H9 (cell line): ENCODE results near the gene SLC12A5. TPM values are rescaled to one million over a fixed set of nuclear protein-coding genes. Genes with fewer than 3 reads are reported as not detected.

Experiments
- DNase-seq: peaks from one replicate; pipeline ENCODE4 v3.0.0-alpha.2; 2017
- H2AFZ ChIP-seq: one replicate; pipeline ENCODE4 v1.6.1; 2013; ENCODE audit warnings: mild to moderate bottlenecking, low read length, control low read depth, moderate library complexity
- H2AK5ac ChIP-seq: 2 replicates; pipeline ENCODE4 v1.6.1; 2013; ENCODE audit warnings: low read length, control low read depth, mixed read lengths; ENCODE audit not compliant: insufficient read length
- H2BK120ac ChIP-seq: one replicate; pipeline ENCODE4 v1.6.1; 2013; ENCODE audit warnings: low read depth, mild to moderate bottlenecking, low read length, control low read depth, inconsistent platforms; ENCODE audit not compliant: poor library complexity, severe bottlenecking
- H2BK12ac ChIP-seq: 2 replicates; pipeline ENCODE4 v1.6.1; 2013; ENCODE audit warnings: low read length, control low read depth, mixed read lengths, low read depth; ENCODE audit not compliant: insufficient read length
- H2BK15ac ChIP-seq: 2 replicates; pipeline ENCODE4 v1.6.1; 2013; ENCODE audit warnings: low read depth, low read length, control low read depth
- H2BK20ac ChIP-seq: one replicate; pipeline ENCODE4 v1.6.1; 2013; ENCODE audit warnings: low read depth, mild to moderate bottlenecking, low read length, control low read depth, inconsistent platforms; ENCODE audit not compliant: poor library complexity, severe bottlenecking
- H2BK5ac ChIP-seq: 2 replicates; pipeline ENCODE4 v1.6.1; 2013; ENCODE audit warnings: low read length, control low read depth, mixed read lengths; ENCODE audit not compliant: insufficient read length
- H3K14ac ChIP-seq: 2 replicates; pipeline ENCODE4 v1.6.1; 2013; ENCODE audit warnings: low read length, control low read depth; ENCODE audit not compliant: insufficient read depth
- H3K18ac ChIP-seq: 2 replicates; pipeline ENCODE4 v1.6.1; 2013; ENCODE audit warnings: low read depth, mild to moderate bottlenecking, mixed read lengths, low read length, control low read depth; ENCODE audit not compliant: insufficient read length
- H3K23ac ChIP-seq: 2 replicates; pipeline ENCODE4 v1.6.1; 2013; ENCODE audit warnings: low read length, control low read depth, mixed read lengths, low read depth; ENCODE audit not compliant: insufficient read length
- H3K23me2 ChIP-seq: 2 replicates; pipeline ENCODE4 v1.6.1; 2013; ENCODE audit warnings: low read depth, mild to moderate bottlenecking, mixed read lengths, low read length, control low read depth; ENCODE audit not compliant: insufficient read length, poor library complexity, severe bottlenecking
- H3K27ac ChIP-seq: 2 replicates; pipeline ENCODE4 v1.5.1; 2013; ENCODE audit warnings: low read length, control low read depth, mixed read lengths, low read depth; ENCODE audit not compliant: insufficient read length
- H3K27me3 ChIP-seq: 2 replicates; pipeline ENCODE4 v1.6.1; 2013; ENCODE audit warnings: low read length, control low read depth, inconsistent platforms; ENCODE audit not compliant: insufficient read depth
- H3K4ac ChIP-seq: 2 replicates; pipeline ENCODE4 v1.6.1; 2013; ENCODE audit warnings: low read depth, mild to moderate bottlenecking, control low read depth, inconsistent platforms, low read length, moderate library complexity
- H3K4me1 ChIP-seq: 2 replicates; pipeline ENCODE4 v1.6.1; 2013; ENCODE audit warnings: low read length, control low read depth, inconsistent platforms; ENCODE audit not compliant: insufficient read depth
- H3K4me2 ChIP-seq: 2 replicates; pipeline ENCODE4 v1.6.1; 2013; ENCODE audit warnings: low read length, control low read depth, mixed read lengths; ENCODE audit not compliant: insufficient read length, insufficient read depth
- H3K56ac ChIP-seq: 2 replicates; pipeline ENCODE4 v1.6.1; 2013; ENCODE audit warnings: low read depth, mild to moderate bottlenecking, mixed read lengths, low read length, control low read depth; ENCODE audit not compliant: insufficient read length
- H3K79me1 ChIP-seq: 2 replicates; pipeline ENCODE4 v1.6.1; 2013; ENCODE audit warnings: low read depth, mild to moderate bottlenecking, moderate library complexity, low read length, control low read depth, inconsistent platforms; ENCODE audit not compliant: insufficient read depth, poor library complexity, severe bottlenecking
- H3K79me2 ChIP-seq: 2 replicates; pipeline ENCODE4 v1.6.1; 2013; ENCODE audit warnings: low read length, control low read depth, inconsistent platforms; ENCODE audit not compliant: insufficient read depth
- H3K9ac ChIP-seq: 2 replicates; pipeline ENCODE4 v1.6.1; 2013; ENCODE audit warnings: low read length, control low read depth, mixed read lengths; ENCODE audit not compliant: insufficient read length; ENCODE audit errors: extremely low read depth
- H3K9me3 ChIP-seq: one replicate; pipeline ENCODE4 v1.6.1; 2013; ENCODE audit warnings: low read depth, low read length, inconsistent platforms; ENCODE audit not compliant: control insufficient read depth
- H3T11ph ChIP-seq: one replicate; pipeline ENCODE4 v1.6.1; 2013; ENCODE audit warnings: mild to moderate bottlenecking, low read length, control low read depth, inconsistent platforms
- H4K20me1 ChIP-seq: one replicate; pipeline ENCODE4 v1.6.1; 2013; ENCODE audit not compliant: control insufficient read depth, insufficient read length, insufficient read depth
- H4K5ac ChIP-seq: 2 replicates; pipeline ENCODE4 v1.6.1; 2013; ENCODE audit warnings: low read depth, mild to moderate bottlenecking, mixed read lengths, low read length, control low read depth; ENCODE audit not compliant: insufficient read length
- H4K8ac ChIP-seq: replicated peaks from 2 replicates; pipeline ENCODE4 v1.6.1; 2013; ENCODE audit warnings: low read length, control low read depth, mixed read lengths, low read depth; ENCODE audit not compliant: insufficient read length
- H4K91ac ChIP-seq: 2 replicates; pipeline ENCODE4 v1.6.1; 2013; ENCODE audit warnings: low read depth, mild to moderate bottlenecking, moderate library complexity, mixed read lengths, low read length, control low read depth; ENCODE audit not compliant: insufficient read length
- H3K27ac Mint-ChIP-seq, 3 experiments: 2 replicates in 2 of 3; 3 replicates in 1 of 3; pipeline ENCODE4 v1.8.0; 2020 to 2021; ENCODE audit warnings: mixed read lengths in 3 of 3, mild to moderate bottlenecking in 1 of 3, moderate library complexity in 1 of 3
- H3K27me3 Mint-ChIP-seq: 2 replicates; pipeline ENCODE4 v1.8.0; 2021; ENCODE audit warnings: low read depth, mild to moderate bottlenecking, moderate library complexity, mixed read lengths
- H3K36me3 Mint-ChIP-seq, 3 experiments: 2 replicates in 2 of 3; 3 replicates in 1 of 3; pipeline ENCODE4 v1.8.0; 2020 to 2021; ENCODE audit warnings: low read depth in 3 of 3, mixed read lengths in 3 of 3; ENCODE audit not compliant: insufficient read depth in 1 of 3
- H3K4me1 Mint-ChIP-seq, 2 experiments: 2 replicates each; pipeline ENCODE4 v1.8.0; 2020; ENCODE audit warnings: mixed read lengths in 2 of 2
- H3K4me3 Mint-ChIP-seq, 2 experiments: 2 replicates in 1 of 2; 3 replicates in 1 of 2; pipeline ENCODE4 v1.8.0; 2020 to 2021; ENCODE audit warnings: mild to moderate bottlenecking in 2 of 2, mixed read lengths in 2 of 2, moderate library complexity in 1 of 2
- H3K9me3 Mint-ChIP-seq, 2 experiments: 2 replicates in 1 of 2; 3 replicates in 1 of 2; pipeline ENCODE4 v1.8.0; 2020; ENCODE audit warnings: mild to moderate bottlenecking in 2 of 2, mixed read lengths in 2 of 2, moderate library complexity in 1 of 2
- CTCF ChIP-seq: fragments of 200-600 bp; sonication (generic); conservative IDR thresholded peaks from 3 replicates; pipeline ENCODE4 v1.8.0; 2021; ENCODE audit warnings: antibody characterized with exemption, mild to moderate bottlenecking
- WGBS: extraction: QIAGEN DNeasy Blood & Tissue Kit; methylation state at CpG from one replicate; pipeline ENCODE4 v1.1.7; 2013; ENCODE audit warnings: missing lambda C conversion rate, low lambda C conversion rate, mixed read lengths; ENCODE audit not compliant: insufficient read length; ENCODE audit errors: extremely low coverage; 5-methylcytosine and 5-hydroxymethylcytosine counted together
- total RNA-seq: library from RNA; stranded (reverse); gene quantifications from 2 replicates; pipeline ENCODE4 v1.2.1, GENCODE V29; 2021

SLC12A5 gene
- total RNA-seq, 1 experiment from 2014 or later, result 8.7 TPM

- Histone ChIP-seq H3K23me2 (no peaks in the 10 kb centered on the region), H3K56ac (no peak overlapping the region), H3K79me2 (no peaks in the 10 kb centered on the region), H2BK12ac (no peak overlapping the region), H3K9ac (no peak overlapping the region), H3K23ac (no peak overlapping the region), H4K20me1 (peaks cover 2% of the 10 kb centered on the region), H2BK120ac (no peak overlapping the region), H3K9me3 (no peaks in the 10 kb centered on the region), H3K4me2 (no peak overlapping the region), H3K14ac (no peak overlapping the region), H3K4me1 (no peaks in the 10 kb centered on the region), H4K5ac (no peak overlapping the region), H3K18ac (no peak overlapping the region), H2BK20ac (no peak overlapping the region), H4K8ac (no peak overlapping the region), H2AFZ (no peak overlapping the region), H3K27ac (no peak overlapping the region), H2BK15ac (no peak overlapping the region), H3T11ph (no peak overlapping the region), H2BK5ac (no peak overlapping the region), H3K27me3 (0 out of 2 replicates have a peak, but pooled peaks cover 3% of the 10 kb centered on the region), H4K91ac (no peak overlapping the region), H3K79me1 (no peaks in the 10 kb centered on the region), H3K4ac (no peak overlapping the region), H2AK5ac (no peak overlapping the region)
- H3K4me3 Mint-ChIP-seq, result no peak overlapping the region
- H3K9me3 Mint-ChIP-seq, result no peaks in the 10 kb centered on the region
- peak overlapping the region in 1 of 3 experiments; percentile 89; a peak in 1 of 7 replicates for H3K27ac Mint-ChIP-seq
- H3K27me3 Mint-ChIP-seq, result peaks cover 59% of the 10 kb centered on the region
- no peak for DNase-seq
- no peaks in the 10 kb centered on the region for H3K36me3 Mint-ChIP-seq
- TF ChIP-seq CTCF, result no peak
- WGBS, result no CpG with 5 or more reads among the region's 7 CpGs
- H3K4me1 Mint-ChIP-seq, result peaks cover 2 to 20% of the 10 kb centered on the region in 2 experiments; a peak in 2 of 4 replicates
Measured at GRCh38 chr20:46043556-46043955, 14.5 kb downstream of the SLC12A5 start.
